GM19455 (cell line): Measurements from ENCODE around the gene PPP3R1.
"Not testable (repeated sequence)": the region's sequence is repeated elsewhere in the genome, so short reads cannot be mapped to it uniquely, and the experiment has no call there.

Source experiments
- ATAC-seq: cut with Tn5 transposase; IDR thresholded peaks from one replicate; pipeline ENCODE4 v1.9.1; 2021; ENCODE audit not compliant: unreplicated experiment

PPP3R1 gene

DNA sequence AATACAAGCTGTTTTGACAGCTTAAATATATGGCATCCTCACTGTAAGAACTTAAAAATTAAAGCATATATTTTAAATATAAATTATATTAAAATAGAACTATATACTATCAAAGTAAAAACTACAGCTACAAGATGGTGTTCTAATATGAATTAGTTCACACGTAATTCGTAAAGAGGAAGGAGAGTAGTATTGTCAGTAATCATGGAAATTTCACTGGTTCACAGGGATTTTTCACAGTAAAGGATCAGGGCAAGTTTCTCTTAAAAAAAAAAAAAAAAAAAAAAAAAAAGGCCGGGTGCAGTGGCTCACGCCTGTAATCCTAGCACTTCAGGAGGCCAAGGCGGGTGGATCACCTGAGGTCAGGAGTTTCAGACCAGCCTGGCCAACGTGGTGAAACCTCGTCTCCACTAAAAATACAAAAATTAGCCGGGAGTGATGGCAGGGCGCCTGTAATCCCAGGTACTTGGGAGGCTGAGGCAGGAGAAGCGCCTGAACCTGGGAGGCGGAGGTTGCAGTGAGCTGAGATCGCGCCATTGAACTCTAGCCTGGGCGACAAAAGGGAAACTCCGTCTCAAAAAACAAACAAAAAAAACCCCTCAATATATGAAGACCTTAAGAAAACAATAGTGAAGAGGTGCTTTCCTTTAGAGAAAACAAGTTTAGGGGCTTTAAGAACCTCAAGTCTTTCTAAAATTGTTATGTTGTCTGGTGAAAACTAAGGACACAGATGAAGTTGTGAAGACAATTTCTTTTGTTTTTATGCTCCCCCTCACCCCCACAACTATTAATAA is 62.1 kb downstream of the PPP3R1 start:
- no peak for ATAC-seq

DNA sequence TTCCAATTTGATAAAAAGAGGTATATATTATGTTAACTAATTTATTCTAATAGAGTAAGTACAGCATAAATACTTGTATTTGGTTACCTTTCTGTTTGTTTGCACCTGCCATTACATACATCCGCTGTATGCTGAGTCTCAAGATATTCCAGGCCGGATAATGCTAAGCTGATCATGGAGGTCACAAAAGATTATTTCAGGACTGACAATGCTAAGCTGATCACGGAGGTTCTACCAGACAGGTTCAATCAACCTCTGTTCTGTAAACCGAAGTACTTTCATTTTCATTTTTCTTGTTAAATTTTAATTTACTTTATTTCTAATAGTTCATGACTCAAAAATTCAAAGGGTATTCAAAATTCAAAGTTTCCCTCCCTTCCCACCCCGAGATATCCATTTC is 63.5 kb downstream of the PPP3R1 start:
- no peak for ATAC-seq

DNA sequence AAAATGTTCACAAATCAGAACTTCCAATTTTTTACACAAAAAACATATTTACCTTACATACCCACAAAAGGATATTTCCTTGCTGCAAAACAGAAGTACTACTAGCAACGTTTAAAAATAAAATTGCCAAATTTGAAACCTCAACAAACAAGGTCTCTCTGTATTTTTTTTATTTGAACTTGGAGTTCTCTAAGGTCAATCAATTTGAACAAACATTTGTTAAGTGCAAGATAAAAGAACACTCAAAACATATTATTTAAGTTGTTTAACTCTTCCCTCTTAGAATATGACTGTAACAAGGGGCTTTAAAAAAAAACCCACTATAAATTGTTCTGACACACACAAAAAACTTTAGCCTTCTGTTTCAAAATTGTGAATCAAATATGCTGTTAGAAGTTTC is 65.0 kb downstream of the PPP3R1 start:
- ATAC-seq = no peak

DNA sequence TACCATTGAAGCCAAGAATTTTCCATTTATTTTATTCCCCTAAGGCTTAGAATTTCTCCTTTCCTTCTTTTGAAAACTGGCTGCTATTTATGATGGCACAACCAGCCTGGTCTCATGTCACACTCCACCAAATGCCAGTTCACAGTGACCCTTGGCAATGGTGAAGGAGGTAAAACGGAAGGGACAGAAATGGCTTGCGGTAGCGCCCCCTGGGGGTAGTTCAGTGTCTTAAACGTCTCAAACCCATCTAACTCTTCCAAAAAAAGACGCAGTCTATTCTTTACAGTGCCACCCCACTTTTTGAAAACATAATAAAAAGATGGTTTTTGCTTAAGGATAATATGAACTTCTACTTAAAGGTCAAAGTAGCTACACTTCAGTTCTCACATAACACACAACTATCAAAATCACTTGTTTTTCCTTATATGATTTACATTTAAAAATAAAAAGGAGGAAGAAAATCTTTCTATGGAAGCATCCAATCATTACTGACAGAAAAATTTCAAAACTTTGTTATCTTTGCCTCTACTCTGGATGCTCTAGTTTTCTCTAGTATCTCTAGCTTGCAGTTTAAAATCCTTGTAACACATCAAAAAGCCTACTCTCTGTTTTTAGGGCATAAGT is 66.7 kb downstream of the PPP3R1 start:
- ATAC-seq = no peak

DNA sequence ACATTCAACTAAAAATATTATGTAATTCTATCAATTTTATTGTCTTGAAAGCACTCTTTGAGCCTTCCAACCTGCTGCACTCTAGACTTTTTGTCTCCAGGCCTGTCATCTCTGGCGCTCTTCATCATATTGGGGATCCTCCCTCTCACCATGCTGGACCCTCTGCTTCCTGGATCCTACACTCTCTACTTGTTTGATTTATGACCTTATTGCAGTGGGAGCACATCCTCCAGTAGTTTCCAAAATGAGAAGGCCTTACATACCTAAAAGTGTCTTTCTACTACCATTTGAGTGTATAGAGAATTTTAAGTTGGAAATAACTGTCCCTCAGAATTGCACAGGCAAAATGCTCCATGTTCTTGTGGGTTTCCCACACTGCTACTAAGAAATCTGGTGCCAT is 69.4 kb downstream of the PPP3R1 start:
- ATAC-seq = no peak

DNA sequence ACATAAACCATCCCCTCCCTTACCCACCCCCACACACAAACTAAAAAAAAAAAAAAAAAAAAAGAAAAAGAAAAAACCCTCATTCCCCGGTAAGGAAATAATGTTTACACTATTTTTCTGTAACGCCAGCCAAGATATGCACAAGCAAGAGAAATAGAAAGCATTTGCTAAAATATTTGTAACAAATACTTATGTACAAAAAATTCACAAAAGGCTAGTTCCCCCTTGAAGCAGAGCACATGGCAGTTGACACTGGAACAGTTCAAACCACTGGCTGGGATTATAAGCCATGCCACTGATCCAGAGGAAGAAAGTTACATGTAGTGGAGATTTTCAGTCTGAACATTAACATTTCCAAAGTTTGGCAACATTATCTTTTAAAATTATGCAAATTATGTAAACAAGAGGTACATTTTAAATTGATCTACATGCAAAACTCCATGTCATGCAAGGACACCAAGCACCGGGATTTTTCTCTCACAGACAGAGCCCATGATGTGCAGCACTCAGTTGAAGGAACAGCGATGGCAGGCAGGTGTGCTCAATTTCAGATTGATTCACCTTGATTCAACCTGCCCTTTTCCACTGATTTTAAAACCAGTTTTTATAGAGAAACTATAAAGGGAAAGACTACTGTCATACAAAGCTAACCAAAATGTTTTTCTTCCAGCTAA is 73.2 kb downstream of the PPP3R1 start:
- no peak for ATAC-seq

DNA sequence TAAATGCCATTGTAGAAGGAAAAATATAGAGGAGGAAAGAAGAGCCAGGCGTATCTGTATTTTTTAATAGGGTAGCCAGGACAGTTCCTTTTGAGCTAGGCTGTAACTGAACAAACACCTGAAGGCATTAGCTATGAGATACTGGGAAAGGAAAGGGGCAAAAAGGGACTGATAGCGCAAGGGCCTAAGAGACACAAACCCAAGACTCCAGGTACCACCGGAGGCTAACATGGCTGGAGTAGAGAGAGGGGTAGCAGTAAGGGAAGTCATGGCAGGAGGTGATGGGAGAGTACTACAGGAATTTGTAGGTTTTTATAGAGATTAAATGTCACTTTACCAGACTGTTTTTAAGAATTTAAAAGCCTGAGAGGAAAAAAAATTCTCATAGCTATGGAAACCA is 73.9 kb downstream of the PPP3R1 start:
- ATAC-seq = no peak

DNA sequence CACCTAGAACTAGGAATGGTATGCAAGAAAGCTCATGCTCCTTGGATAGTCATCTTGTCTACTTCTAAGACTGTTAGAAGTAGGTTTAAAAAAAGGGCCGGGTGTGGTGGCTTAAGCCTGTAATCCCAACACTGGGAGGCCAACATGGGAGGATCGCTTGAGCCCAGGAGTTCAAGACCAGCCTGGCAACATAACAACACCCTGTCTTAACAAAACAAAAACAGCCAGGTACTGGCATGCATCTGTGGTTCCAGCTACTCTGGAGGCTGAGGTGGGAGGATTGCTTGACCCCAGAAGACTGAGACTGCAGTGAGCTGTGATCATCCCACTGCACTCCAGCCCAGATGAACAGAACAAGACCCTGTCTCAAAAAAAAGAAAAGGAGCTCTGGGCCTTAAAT is 74.8 kb downstream of the PPP3R1 start:
- ATAC-seq = no peak

DNA sequence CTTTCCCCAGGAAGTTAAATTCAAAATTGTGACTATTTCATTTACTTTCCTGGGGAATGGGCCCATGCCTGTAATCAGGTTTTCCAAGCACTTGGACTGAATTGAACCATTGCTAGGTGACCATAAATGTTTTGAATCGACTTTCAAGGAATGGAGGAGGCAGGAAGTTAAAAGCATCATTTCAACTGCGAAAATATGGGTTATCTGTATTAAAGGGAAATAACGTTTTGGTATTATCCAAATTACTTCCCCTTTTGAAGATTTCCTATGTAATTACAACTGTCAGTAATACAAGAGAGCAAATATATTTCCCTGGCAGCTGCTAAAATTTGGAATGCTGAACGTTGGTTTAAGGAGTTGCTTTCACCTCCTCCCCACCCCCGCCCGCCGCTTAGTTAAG is 75.7 kb downstream of the PPP3R1 start:
- ATAC-seq = no peak

DNA sequence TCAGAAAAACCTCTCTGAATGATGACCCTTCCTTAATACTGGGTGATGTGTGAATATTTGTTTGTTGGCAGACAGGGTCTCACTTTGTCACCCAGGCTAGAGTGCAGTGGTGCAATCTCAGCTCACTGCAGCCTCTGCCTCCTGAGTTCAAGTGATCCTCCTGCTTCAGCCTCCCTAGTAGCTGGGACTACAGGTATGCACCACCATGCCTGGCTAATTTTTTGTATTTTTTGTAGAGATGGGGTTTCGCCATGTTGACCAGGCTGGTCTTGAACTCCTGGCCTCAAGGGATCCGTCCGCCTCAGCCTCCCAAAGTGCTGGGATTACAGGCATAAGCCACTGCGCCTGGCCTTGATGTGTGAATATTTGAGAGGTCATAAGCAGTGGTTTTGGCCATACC is 77.1 kb downstream of the PPP3R1 start:
- ATAC-seq = not testable (repeated sequence)

DNA sequence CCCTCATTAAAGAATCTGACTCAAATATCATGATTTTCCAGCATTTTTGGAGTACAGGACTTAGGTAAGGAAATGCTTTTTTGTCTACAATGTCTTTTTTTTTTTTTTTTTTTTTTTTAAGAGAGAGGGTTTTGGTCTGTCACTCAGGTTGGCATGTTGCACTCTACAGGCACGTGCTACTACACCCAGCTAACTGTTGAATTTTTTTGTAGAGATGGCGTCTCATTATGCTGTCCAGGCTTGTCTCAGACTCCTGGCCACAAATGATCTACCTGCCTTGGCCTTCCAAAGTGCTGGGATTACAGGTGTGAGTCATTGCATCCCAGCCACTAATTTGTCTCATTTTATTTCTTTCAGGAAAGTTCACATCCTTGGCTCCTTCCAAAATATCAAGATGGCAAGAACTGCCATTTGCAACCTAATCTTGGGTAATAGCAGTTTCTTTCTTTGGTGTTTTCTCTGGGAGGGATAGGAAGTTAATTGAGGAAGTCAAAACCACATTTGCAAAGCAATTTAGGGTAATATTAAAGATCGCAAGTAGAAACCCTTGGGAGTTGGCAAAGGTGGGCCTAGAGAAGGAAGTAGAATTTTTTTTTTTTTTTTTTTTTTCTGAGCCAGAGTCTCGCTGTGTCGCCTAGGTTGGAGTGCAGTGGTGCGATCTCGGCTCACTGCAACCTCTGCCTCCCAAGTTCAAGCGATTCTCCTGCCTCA is 79.2 kb downstream of the PPP3R1 start:
- ATAC-seq = no peak

DNA sequence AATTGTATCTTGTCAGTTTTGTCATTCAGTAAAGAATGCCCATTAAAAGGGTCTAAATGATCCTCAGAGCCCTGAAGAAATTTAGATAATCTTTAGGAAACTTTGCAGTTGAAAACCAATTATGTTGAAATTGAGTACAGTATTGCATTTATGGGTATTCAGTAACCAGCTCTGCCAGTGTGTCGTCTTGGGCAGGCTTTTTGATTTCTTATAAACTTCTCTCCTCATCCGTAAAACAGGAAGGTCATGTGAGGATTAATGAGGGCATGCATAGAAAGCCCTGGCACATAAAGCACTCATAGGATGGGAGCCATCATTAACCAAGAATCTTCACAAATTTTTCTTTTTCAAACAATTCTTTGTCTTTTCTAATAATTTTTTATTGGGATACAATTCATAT is 79.8 kb downstream of the PPP3R1 start:
- no peak for ATAC-seq

DNA sequence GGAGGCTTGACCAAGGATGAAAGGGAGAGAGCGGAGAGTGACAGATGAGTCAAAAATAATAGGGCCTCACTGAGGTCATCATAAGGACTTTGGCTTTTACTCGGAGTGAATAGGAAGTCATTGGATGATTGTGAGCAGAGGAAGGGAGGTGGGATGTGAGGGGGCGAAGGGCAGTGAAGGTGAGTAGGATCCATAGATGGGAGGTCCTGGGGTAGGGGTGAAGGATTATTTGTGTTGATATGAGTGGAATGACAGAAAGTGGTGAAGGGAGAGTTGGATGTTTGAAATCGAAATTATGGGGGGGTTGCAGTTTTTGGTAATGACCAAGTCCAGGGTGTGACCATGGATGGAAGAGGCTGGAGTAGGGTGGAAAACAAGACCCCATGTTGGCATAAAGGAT is 80.6 kb downstream of the PPP3R1 start:
- no peak for ATAC-seq

DNA sequence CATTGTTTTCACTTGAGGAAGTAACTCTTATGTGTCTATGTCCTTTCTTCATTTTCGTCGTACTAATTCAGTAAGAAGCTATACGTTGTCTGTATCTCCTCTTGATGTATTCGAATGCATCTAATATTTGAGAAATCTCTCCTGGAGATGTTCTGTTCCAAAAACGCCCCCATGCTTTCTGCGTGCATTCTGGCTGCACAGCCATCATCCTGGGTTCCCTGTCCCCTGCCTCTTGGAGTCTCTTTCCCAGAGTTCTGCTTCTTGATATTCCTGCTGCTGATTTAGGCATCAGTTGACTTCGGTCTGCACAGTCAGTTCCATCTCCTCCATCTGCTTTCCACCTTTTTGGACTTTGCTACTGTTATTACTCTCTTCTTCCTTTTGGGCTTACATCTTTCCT is 81.2 kb downstream of the PPP3R1 start:
- ATAC-seq = no peak

DNA sequence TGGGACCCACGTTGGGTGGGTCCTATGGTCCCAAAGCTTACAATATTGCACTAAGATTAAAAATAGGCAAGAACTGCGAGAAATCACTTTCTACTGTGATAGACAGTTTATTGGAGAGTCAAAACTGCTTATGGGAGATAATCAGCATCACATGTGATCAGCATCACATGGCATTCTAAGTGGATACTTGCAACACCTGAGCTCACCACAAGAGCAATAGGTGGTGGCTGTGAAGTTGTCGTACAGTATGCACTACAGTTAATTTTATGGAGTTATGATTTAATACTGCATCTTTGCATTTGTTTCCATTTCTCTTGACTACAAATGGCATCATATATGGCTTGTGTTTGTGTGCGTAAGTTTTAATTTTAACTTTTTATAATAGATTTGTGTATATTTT is 83.0 kb downstream of the PPP3R1 start:
- no peak for ATAC-seq

DNA sequence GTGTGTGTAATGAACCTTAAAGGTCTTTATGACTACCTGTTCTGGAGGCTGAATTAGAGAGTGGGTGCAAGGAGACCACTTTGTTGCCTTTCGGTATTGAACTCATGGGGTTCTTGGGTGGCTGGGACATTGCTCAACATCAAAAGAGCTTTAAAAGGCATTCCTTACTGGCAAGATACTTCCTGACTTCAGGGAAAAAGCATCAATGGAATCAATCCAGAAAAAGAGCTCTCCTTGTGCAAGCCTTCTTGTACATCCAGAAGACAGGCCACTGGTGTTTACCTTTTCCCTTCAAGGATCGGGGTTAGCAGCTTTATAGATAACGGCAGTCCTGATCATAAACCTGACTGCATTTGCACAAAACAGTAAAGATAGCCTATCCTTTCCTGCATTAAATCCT is 85.1 kb downstream of the PPP3R1 start:
- no peak for ATAC-seq

DNA sequence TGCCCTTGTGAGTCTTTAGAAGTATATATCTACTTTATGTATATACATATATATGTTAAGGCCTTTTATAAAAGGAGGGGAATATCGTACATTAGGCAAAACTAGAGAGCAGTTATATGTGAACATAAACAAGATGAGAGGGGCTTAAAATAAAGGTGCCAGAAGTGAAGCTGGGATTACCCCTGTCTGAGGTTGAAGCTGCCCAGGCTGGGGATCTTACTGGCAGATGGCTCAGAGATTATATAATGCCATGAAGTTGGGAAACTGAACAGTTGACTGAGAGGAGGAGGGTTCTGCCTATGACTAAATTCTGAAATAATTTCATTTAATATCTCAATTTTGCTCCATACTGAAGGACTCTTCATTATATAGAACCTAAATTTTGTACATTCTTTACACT is 88.7 kb downstream of the PPP3R1 start:
- no peak for ATAC-seq

DNA sequence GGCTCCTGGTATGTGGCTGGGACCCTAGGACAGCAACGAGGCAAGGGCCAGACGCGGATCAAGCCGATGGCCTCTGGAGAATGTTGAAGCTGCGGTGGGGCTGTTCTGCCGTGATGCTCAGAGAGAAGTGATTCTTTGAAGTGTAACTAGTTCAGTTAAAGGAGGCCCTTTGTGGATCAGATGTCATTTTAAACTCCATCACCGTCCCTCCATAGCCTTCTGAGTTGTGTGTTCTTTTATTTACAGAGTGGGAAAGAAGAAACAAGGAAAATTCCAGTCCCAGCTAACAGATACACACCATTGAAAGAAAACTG is 94.2 kb downstream of the PPP3R1 start:
- ATAC-seq = no peak

DNA sequence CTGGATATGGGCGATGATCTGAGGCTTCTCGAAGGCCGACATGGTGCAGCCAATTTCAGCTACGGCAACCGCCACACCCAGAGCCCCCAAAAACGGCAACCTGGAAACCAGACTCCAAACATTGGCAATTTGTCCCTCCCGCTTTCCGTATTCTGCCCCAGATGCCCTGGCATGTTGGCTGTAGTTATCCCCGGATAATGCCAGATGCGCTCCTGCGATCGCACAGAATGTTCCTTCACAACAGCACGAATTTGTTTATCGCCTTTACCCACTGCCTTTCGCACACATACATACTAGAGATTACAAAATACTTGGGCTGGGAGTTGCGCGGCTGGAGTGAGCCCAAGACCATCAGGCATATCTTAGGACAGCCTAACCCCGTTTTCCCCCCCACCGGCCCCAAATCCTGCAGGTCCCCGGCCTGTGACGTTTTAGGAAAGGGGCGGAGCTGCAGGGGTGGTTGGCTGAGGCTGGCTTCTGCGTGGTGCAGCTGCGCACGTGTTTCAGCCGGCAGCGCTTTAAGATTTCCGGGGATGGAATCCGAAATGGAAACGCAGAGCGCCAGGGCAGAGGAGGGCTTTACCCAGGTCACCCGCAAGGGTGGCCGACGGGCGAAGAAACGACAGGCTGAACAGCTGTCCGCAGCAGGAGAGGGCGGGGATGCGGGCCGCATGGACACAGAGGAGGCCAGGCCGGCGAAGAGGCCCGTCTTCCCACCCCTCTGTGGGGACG is 94.8 kb downstream of the PPP3R1 start, which contains the start of gene PNO1:
PNO1 (plus strand) TSS at position 487 of the 732 bp plus-strand sequence; CDS start at position 534, 47 bp downstream.
- peak; percentile 90 for ATAC-seq

DNA sequence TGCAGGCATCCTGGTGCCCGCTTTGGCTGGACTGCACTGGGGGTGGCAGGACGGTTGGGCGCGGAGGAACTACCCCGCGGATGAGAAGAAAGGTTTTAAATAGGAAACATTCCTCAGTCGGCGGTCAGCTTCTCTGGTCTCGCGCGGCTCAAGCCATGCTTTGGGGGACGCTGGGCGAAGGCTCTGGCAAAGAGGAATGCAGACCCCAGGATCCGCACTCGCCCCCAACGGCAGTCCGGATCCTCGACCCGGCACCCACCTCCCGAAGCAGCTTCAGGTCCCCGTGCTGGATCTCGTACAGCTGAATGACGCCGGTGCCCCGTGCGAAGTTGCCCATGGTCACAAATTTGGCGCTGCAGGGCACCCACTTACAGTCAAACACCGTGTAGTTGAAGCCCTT is 95.3 kb downstream of the PPP3R1 start:
- peak; percentile 28 for ATAC-seq

DNA sequence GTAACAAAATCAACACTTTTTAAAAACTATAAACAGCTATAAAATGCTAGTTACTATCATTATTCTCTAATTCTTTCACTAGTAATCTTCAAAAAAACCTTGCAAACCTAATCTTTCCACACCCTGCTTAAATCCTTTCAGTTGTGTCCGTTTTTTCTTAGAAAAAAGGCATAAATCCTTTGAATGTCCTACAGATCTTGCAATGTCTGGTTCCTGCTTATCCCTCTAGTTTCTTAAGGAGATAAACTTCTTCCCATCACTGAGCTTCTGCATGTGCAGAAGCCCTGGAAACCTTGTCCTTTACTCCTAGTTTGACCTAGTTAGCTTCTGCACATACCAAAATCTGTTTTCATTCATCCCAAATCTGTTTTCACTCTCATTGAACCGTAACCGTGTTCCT is 95.9 kb downstream of the PPP3R1 start:
- ATAC-seq = no peak
